Vagina (tissue), 2 donors: ENCODE measurements around the gene NLRP14. TPM values are rescaled to one million over a fixed set of nuclear protein-coding genes. Genes with fewer than 3 reads are reported as not detected.

Source experiments
- DNase-seq, 2 donors: peaks; one replicate each; pipeline ENCODE4 v3.0.0-alpha.2; 2017; ENCODE audit errors: extremely low spot score in 2 of 2
- H3K27ac ChIP-seq: fragments of 200-600 bp; sonication (generic); one replicate; pipeline ENCODE4 v1.5.1; 2019
- H3K27me3 ChIP-seq: fragments of 200-600 bp; sonication (generic); one replicate; pipeline ENCODE4 v1.5.1; 2019
- H3K36me3 ChIP-seq, 2 donors: fragments of 200-600 bp; sonication (generic); one replicate each; pipeline ENCODE4 v1.5.1; 2017 to 2019
- H3K4me1 ChIP-seq: fragments of 200-600 bp; sonication (generic); one replicate; pipeline ENCODE4 v1.5.1; 2019
- H3K4me3 ChIP-seq, 2 donors: fragments of 200-600 bp; sonication (generic); 1 replicate in 1 of 2; 2 replicates in 1 of 2; pipeline ENCODE4 v1.5.1; 2016 to 2019
- H3K9me3 ChIP-seq: fragments of 200-600 bp; sonication (generic); one replicate; pipeline ENCODE4 v1.5.1; 2019
- CTCF ChIP-seq, 3 experiments: fragments of 450-650 bp in 2 of 3; fragments of 200-600 bp in 1 of 3; sonication (generic) in 1 of 3; IDR thresholded peaks; one replicate each; pipeline ENCODE4 v1.5.1; 2017 to 2019; ENCODE audit warnings: antibody characterized with exemption in 3 of 3, mild to moderate bottlenecking in 2 of 3, moderate library complexity in 2 of 3
- POLR2A ChIP-seq, 2 donors: fragments of 450-650 bp; IDR thresholded peaks; one replicate each; pipeline ENCODE4 v1.6.1; 2017; ENCODE audit warnings: antibody characterized with exemption in 2 of 2, mild to moderate bottlenecking in 2 of 2, moderate library complexity in 2 of 2
- POLR2AphosphoS5 ChIP-seq, 2 donors: sonication (generic); formaldehyde crosslinking; IDR thresholded peaks; one replicate each; pipeline ENCODE4 v1.9.0; 2017; ENCODE audit warnings: antibody characterized with exemption in 2 of 2, mild to moderate bottlenecking in 2 of 2, low read depth in 1 of 2; ENCODE audit not compliant: insufficient read depth in 1 of 2
- intact Hi-C: fragments of 100-400 bp; cut with DNase I; formaldehyde crosslinking; loops from one replicate; pipeline ENCODE4 v1.15.1; 2023
- total RNA-seq: library from RNA; depleted of rRNA; stranded (reverse); fragments of >200 nt; gene quantifications from one replicate; pipeline ENCODE4 v1.2.3, GENCODE V29; 2016

Gene NLRP14
- total RNA-seq, 1 donor from 2014 or later, result not detected

- H3K27me3 ChIP-seq, result no peaks in the 10 kb centered on the region
- TF ChIP-seq POLR2AphosphoS5 (IDR thresholded peaks at IDR 0.05; ENCODE audit: insufficient read depth in 1 of 2, low read depth in 1 of 2), result no peak
- TF ChIP-seq CTCF (IDR thresholded peaks at IDR 0.05), result no peak
- TF ChIP-seq POLR2A (IDR thresholded peaks at IDR 0.05), result no peak
- no peaks in the 10 kb centered on the region for H3K4me1 ChIP-seq
- H3K4me3 ChIP-seq, result no peak overlapping the region
- intact Hi-C loops, result no loop called here
- H3K36me3 ChIP-seq, result no peaks in the 10 kb centered on the region
- no peak for DNase-seq
- no peak overlapping the region for H3K27ac ChIP-seq
- H3K9me3 ChIP-seq, result no peaks in the 10 kb centered on the region
These were observed 96.1 kb downstream of the NLRP14 start for GRCh38 chr11:7116370-7116769.

Other genes with a start within 250 kb of the NLRP14 start
- not detected for gene OR2AG2, start 248.5 kb upstream of the NLRP14 start, total RNA-seq
- not detected for gene OR2AG1, start 237.5 kb upstream of the NLRP14 start, total RNA-seq
- not detected for gene OR6A2, start 220.8 kb upstream of the NLRP14 start, total RNA-seq
- not detected for gene OR10A5, start 174.8 kb upstream of the NLRP14 start, total RNA-seq
- gene OR10A2, start 157.4 kb upstream of the NLRP14 start, total RNA-seq, result not detected
- not detected for gene OR10A4, start 143.9 kb upstream of the NLRP14 start, total RNA-seq
- gene OR2D2, start 128.0 kb upstream of the NLRP14 start, total RNA-seq, result not detected
- gene OR2D3, start 99.5 kb upstream of the NLRP14 start, total RNA-seq, result not detected
- 2.0 TPM for gene ZNF215, start 94.1 kb upstream of the NLRP14 start, total RNA-seq
- gene ZNF214, start 133 bp upstream of the NLRP14 start, total RNA-seq, result 3.9 TPM
- not detected for gene RBMXL2, start 68.5 kb downstream of the NLRP14 start, total RNA-seq
- gene SYT9, start 231.4 kb downstream of the NLRP14 start, total RNA-seq, result 2.9 TPM